CD4-positive, alpha-beta T cell treated with Interleukin-6 for 4 hours (primary cell): ENCODE data around the gene BHLHE23.

Source experiments
- DNase-seq: peaks from one replicate; pipeline ENCODE4 v3.0.0-alpha.2; 2020; ENCODE audit warnings: mixed read lengths

BHLHE23 gene

DNA sequence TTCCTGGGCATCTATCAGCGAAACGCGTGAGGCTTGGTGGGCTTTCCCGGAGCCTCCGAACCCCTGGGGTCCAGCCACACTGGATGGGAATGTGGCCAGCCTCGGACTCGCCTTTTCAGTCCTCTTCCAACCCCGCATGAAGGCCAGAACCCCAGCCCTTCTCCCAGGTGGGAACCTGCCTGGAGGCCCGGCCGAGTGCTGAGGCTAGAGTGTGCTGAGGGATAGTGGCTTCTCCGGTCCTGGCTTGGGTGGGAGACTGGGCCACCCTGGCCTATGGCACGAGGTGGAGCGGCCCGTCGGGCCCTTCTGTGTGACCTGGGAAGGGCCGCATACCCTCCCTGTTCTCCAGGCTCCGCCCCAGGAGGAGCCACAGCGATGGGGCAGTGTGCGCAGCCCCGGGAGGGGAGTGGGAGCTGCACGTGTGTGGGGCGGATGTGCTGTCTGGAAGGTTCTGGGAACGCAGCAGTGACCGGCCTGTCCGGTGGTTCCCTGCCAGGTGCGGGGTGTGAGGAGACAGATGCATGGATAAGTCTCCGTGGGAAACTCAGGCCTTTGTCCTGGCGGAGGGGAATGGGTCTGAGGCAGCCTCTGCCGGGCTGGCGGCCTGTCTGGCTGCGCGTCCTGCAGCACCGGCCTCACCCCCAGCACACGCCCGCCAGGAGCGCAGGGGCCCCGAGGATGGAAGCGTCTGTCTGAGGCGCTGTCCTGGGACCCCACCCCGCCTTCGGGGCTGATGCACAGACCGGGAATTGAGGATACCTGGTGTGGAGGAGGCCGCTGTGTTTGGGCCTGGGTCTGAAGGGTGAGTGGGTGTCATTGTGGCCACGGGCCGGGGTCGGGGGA, 1.1 kb upstream of the BHLHE23 start:
- no peak for DNase-seq

DNA sequence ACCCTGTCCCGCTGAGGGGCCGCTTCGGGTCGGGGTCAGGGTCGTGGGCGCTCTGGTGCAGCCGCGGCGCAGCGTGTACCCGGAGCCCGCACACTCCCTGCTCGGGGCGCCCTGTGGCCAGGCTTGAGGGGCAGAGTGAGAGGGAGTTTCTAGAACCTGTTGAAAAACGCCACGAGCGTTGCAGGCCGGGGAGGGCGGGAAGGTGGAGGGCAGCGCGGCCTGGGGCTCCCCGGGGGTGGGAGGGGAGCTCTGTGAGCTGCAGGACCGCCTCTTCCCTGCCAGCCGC, 539 bp upstream of the BHLHE23 start:
- no peak for DNase-seq

DNA sequence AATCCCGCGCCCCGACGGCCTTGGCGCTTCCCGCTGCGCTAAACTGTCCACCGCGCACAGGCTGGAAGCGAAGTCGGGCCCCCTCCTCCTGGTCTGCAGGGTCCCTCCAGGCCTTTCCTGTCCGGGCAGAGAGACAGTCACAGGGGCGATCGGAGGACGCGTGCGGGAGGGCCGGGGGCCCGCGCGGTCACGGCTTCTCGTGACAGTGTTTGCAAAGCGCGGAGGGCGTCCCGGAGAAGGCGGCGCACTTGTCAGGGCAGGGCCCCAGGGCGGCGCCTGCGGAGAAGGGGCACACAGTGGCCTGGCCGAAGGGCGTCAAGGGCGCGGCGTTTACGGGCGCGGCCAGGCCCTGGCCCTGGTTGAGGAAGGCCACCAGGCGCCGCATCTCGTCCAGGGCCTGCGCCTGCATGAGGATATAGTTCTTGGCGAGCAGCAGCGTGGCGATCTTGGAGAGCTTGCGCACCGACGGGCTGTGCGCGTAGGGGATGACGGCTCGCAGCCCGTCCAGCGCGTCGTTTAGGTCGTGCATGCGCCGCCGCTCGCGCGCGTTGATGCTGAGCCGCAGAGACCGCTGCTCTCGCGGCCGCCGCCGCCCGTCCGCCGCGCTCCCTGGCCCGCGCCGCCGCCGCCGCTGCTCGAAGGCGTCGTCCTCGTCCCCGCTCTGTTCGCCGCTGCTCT, 763 bp downstream of the BHLHE23 start:
- DNase-seq = no peak

DNA sequence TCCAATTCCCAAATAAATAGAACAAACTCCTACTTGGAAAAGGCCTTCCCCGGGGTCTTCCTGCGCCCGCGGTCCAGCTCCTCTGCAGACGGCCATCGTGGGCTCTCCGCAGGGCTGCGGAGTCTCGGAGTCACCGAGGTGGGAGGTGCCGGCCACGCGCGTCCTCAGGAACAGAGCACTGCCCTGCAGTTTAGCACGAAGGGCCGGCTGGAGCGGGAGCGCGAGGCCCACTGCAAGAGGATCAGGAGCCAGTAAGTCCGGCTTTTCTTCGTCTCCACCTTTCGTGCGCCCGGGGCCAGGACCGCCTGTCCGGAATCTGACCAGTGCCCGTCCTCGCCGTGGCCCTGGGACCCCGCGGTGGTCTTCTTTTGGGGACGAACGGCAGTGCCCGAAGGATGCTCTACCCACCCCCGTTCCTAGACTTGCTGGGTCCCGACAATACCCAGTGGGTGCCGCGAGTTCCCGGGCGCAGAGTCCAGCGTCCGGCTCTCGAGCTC, 1.4 kb downstream of the BHLHE23 start:
- DNase-seq = no peak

DNA sequence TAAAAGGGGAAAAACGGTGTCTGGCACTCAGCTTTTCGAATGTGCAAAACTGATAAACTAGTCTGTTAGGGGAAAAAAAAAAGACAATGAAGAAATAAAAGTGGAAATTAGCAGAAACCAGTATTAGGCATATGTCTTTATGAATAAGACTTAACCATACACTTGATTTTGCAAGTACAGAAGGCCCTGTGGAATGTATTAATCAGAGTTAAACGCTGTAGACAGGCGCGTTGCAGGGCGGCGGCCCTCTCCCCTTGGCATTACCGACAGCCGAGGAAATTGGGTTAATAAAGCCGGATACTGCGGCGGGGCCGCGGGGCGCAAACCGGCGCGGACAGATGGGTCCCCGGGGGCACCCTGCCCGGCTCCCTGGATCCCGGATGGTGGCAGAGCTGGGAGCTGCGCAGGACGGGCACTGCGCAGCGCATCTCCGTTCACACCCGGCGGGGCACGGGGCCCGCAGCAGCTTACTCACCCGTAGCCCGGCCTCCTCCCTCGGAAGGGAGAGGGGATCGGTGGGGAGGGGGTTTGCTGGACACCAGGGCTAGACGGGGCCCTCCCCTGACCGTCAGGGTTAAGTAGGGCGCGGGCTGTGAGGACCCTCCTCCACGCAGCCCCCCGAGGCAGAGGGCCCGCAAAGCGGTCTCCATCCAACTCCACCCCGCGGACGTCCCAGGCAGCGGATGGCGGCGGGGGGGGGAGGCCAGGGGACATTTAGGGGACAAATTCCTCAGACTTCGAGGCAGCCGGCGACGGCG, 2.0 kb downstream of the BHLHE23 start:
- no peak for DNase-seq

DNA sequence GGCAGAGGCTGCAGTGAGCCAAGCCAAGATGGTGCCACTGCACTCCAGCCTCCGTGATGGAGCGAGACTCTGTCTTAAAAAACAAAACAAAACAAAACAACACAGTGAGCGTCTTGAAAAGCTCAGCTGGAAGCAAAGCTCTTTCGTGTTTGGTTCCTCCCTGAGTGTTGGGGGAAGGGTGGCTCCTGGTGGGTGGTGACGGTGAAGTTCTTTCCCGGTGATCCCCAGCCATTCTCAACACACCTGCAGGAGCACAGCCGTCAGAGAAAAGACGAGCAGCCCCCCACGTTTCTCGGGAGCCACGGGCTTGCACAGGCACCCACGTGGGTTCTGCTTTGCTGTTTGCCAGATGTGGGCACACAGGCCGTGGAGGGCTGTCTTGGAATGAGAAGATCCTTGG, 3.2 kb downstream of the BHLHE23 start:
- no peak for DNase-seq

DNA sequence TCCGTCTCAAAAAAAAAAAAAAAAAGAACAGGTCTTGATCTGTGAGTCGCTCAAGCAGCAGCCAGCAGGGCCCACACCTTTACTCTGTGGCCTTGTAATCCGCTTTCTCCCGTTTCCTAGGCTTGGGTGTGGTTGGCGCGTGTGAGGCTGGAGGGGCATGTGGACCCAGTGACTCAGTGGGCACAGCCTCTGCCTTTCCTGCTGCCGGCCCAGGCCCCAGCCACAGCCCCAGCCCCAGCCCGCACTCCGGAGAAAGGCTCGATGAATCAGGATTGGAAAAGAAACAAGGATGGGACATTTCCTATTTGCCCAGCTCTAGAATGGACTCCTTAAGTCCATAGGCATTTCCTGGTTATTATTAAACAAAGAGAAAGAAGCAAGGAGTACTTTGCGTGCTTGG, 4.3 kb downstream of the BHLHE23 start:
- DNase-seq = no peak

DNA sequence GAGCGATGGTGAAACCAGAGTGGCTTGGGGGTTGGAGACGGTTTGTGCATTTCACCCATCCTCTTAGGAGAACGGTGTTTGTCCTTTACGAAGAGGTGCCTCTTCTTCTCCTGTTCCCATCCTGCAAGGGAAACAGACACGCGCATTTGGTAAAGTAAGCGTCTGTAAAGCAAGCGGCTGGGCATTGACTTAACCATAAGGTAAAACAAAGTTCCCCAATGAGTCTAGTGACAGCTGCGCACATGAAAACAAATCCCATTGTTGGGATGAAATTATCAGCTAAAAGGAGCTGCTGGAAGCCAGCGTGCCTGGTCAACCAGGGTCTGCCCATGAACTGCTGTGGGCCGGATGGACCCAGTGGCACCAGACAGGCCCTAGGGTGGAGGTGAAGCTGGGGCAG, 5.8 kb downstream of the BHLHE23 start:
- no peak for DNase-seq

DNA sequence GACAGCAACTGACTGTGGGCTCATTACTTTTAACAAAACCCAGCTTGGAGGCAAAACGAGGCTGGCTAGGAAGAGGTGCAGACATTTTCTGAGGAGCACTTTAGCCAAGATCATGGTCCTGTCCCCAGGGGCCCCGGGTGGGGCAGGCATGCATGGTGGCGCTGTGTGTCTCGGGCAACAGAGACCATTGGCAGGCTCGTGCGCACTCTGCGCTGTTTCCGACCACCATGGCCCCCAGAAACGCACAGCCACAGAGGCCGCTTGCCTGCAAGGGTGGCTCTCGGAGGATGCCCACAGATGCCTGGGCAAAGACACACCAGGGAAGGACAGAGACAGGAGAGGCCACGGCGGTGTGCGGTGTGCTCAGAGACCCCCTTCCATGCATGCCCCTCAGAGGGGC, 6.7 kb downstream of the BHLHE23 start:
- DNase-seq = no peak

DNA sequence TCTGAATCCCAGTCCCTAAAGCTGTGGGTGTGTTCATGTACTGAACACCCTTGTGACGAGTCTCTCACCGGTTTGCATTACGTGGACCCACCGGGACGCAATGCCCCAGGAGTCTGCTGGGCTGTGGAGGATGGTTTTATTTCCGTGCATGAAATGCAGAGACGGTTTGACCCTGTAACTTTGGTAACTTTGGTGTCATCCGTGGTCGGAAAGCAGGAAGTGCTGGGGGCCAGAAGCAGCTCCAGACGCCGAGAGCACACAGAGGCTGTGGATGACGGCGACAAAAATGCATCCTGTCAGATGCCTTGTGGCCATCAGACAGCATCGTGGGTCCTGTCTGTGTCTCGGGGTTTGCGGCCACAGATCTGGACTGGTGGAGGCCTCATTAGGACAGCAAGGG, 7.2 kb downstream of the BHLHE23 start:
- DNase-seq = no peak

DNA sequence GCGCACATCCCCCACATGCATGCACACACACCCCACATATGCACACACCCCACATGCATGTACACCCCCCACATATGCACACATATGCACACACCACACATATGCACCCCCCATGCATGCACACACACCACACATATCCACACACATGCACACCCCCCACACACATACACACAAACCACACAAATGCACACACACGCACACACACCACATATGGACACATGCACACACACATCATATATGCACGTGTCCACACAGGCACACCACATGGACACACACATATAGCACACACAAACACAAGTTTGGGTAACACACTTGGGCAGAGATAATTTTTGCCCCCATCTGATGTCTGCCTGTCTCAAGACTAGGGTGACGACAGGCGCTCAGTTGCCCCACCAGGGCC, 8.3 kb downstream of the BHLHE23 start:
- DNase-seq = no peak

DNA sequence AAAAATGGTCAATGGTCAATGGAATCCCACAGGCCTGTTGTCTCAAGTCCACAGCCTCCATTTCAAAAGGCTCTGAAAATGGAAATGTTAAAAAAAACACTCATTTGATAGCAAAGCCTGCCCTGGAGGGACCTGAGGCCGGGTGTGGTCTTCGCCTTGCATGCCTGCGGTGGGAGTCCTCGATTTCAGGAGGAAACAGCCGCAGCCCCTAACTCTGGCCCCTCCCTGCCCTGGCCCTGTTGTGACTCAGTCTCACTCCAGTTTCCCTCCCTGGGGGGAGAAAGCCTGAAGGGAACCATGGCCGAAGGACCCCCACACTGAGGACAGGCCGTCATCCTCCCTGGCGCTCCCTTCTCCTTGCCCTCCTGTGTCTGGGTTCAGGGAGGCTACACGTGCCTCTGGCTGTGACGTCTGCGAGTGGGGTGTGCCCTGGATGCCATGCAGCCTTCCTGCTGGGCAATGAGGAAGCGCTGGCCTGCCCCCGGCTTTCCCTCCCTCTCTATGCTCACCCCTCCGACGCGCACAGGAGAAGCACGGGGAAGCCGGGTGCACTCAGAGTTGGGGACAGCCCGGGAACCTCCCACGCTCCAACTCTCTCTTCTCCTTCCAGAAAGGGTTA, 9.2 kb downstream of the BHLHE23 start:
- DNase-seq = no peak

DNA sequence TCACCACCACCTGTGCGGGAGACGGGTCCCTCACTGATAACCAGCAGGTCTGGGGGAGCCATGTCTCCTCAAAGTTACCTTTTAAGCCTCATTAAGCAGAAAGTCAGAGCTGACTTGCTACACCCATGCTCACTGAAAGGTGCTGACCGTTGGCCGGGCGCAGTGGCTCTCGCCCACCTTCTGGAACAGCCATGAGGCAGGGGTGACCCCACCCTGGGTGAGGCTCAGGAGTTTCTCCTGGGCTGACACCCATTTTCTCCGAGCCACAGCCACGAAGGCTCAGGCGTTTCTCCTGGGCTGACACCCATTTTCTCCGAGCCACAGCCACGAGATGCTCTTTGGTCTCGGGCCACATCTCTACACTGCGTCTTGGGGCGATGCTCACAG, 10.2 kb downstream of the BHLHE23 start:
- DNase-seq = no peak

DNA sequence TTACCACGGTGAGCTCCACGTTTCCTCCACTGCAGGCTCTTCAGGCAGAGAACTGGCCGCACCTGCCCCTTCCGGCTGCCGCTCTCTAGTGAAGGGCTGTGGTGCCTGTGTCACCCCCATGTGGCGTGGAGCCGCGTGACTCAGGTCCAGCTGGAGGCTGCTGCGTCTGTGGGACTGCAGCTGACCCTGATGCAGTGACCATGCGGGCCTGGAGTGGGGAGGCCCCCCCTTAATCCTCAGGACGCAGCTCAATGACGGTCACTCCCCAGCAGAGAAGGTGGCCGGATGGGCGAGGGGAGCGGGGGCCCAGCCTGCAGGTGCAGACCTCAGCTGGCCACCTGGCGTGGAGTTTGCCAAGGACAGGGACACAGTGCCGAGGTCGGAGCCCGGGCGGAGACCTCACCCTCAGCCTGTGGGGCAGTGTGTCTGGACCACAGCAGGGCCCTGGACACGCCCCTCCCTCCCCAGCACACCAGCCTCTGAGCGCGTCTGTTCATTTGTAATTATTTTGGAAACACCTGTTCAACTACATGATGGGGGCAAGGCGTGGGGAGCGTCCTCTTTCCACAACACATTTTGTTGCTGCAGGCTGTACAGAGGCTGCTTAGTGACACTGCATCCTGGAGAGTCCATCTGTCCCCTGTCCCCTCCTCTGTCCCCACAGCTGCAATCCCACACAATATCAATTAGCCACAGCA, 10.7 kb downstream of the BHLHE23 start:
- DNase-seq = no peak

DNA sequence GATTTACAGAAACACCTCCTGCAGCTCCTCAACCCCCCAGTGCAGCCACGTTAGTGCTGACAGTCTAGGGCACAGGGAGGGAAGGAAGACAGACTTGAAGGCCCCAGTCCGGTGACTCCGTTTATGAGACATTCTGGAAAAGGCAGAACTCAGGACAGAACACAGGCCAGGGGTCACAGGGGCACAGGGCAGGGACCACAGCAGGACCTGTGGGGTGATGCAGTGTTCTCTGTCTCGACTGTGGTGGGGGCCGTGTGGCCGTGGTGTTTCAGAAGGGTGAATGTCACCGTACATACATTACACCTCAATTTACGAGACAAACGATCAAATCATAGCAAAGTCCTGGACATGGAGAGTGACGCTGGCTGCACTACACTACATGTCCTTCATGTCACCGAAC, 11.3 kb downstream of the BHLHE23 start:
- no peak for DNase-seq

DNA sequence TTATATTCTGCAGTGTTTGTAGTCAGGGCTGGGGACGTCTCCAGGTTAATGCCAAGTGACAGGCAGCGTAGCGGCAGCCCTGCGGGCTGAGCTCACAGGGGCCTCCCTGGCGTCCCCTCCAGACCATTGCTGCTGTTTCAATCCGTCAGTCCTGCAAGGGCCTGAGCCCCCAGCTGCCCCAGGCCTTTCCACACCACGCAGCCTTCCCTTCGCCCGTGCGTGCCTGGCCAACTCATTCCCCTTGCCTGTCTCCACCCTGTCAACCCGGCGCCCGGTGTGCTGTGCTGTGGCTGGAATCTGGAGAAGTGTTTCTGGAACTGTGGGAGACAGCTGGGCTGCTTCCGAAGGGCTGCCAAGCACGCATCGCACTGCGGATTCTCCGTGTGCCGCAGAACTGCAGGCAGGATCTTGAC, 11.9 kb downstream of the BHLHE23 start:
- DNase-seq = no peak

DNA sequence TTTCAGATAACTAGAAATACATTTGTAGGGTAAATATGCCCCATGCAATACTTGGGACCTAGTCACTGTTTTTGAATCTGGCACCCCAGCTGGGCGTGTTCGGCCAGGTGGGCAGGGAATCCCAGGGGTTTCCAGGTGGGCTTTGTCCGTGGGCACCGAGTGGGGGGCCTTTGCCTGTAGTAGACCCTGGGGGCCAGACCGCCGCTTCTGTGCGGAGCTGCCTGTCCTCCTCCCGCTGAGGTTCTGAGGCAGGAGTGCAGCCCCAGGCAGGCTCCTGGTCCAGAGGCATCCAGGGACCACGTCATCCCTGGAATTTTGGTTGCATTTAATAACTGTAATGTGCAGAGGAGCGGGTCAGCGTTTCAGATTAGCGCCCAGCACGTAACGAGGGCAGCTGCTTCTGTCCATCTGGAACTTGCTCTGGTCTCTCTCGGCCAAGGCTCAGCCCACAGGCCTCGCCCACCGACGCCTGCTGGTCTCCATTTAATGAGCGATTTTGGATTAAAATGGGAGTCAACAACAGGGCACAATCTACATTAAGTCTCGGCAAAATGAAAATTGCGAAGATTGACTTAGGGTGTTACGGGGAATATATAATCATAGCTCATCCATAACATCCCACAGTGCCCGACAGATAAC, 12.8 kb downstream of the BHLHE23 start:
- no peak for DNase-seq

DNA sequence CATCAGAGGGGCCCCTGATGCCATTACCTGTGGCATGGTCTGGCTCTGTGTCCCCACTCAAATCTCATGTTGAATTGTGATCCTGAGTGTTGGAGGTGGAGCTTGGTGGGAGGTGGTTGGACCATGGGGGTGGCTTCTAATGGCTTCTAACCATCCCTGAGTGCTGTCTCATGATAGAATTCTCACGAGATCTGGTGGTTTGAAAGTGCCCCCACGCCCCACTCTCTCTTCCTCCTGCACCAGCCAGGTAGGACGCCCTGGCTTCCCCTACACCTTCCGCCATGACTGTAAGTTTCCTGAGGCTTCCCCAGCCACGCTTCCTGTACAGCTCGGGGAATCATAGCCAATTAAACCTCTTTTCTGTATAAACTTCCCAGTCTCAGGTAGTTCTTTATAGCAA, 14.9 kb downstream of the BHLHE23 start:
- no peak for DNase-seq

DNA sequence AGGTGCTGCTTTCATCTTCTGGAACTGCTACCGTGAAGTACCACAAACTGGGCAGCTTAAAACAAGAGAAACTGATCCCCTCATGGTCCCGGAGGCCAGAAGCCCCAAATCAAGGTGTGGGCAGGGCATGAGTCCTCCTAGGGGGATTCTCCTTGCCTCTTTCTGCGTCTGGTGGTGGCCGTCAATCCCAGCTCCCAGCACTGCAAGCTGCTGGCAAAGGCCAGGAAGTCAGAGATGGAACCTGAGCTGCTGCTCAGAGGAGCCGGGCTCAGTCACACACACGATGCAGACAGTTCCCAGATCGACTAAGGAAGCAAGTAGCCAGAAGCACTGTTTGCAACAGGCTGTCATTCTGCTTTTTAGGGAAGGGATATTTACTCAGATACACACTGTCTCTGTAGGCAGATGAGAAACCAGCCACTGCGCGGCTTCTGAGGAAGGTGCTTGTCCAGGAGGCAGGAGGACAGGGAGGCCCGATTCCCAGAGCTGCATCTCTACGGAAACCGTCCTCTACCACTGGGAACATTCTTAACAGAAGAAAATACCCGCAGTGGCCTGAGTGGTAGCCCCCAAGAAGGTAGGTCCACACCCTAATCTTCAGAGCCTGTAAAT, 15.5 kb downstream of the BHLHE23 start:
- no peak for DNase-seq

DNA sequence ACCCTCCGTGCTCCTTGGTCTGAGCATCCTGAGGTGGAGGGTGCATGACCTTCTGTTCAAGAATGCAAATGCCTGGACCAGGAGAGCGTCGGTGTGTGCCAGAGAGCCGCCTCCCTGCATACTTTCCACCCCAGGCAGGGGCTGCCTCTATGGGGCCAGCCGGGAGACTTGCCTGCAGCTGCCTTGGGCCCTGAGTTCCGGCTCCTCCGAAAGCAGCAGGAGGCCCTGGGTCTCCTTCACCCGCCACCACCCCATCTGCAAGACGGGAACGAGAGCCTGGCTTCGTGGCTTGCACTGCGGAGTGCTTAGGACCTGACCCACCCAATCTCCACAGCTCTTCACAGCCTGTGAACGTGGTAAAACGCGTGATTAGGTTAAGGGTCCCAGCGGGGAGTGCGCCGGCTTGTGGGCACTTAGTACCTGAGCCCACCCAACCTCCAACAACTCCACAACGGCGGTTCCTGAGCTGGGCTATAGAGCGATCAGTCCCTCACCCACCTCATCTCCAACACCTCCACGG, 16.4 kb downstream of the BHLHE23 start:
- no peak for DNase-seq

DNA sequence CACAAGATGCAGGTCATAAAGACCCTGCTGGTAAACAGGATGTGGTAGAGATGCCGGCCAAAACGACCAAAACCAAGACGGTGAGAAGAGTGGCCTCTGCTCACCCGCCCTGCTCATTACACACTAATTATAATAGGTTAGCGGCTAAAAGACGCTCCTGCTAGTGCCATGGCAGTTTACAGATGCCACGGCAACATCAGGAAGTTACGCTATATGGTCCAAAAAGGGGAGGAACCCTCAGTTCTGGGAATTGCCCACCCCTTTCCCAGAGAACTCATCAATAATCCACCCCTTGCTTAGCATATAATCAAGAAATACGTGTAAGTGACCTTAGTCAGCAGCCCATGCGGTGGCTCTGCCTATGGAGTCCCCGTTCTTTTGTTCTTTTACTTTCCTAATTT, 17.6 kb downstream of the BHLHE23 start:
- DNase-seq = peak; percentile 8

DNA sequence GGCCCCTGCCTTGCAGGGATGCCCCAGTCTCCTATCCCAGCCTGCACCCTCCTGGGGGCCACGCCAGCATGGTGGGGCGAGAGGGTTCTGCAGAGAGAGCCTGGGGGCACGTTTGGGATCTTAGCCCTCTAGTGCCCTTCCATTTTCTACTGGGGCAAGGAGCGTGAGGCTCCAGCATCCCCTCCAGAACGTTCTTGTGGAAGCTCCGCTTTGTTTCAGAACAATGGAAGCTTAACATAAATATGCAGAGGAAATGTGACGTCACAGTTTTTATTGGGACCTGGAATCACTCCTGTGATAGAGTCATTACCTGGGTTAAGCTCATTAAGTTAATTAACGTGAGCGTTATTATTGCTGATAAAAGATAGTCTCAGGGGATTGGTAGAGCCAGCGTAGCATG, 19.6 kb downstream of the BHLHE23 start:
- no peak for DNase-seq
